Central memory CD8-positive, alpha-beta T cell (primary cell): ENCODE data around the gene TSC2.

ENCODE experiments used
- ATAC-seq: fragments of 150-1000 bp; cut with Tn5 transposase; replicated peaks from 2 replicates; pipeline ENCODE4 v1.10.0; 2022; ENCODE audit warnings: mild to moderate bottlenecking, moderate FRiP score, moderate number of reproducible peaks; ENCODE audit not compliant: poor library complexity, severe bottlenecking; ENCODE audit errors: extremely low read depth
- DNase-seq, 2 donors: peaks; one replicate each; pipeline ENCODE4 v3.0.0; 2021; ENCODE audit warnings: low spot score in 2 of 2
- H3K27ac Mint-ChIP-seq: one replicate; pipeline ENCODE4 v1.8.0; 2022; ENCODE audit warnings: low read depth, mild to moderate bottlenecking, moderate library complexity, mixed read lengths
- H3K27me3 Mint-ChIP-seq: one replicate; pipeline ENCODE4 v1.8.0; 2022; ENCODE audit warnings: mixed read lengths
- H3K36me3 Mint-ChIP-seq: one replicate; pipeline ENCODE4 v1.8.0; 2022; ENCODE audit warnings: mild to moderate bottlenecking, moderate library complexity, mixed read lengths; ENCODE audit not compliant: insufficient read depth
- H3K4me1 Mint-ChIP-seq: one replicate; pipeline ENCODE4 v1.8.0; 2022; ENCODE audit warnings: mixed read lengths
- H3K4me3 Mint-ChIP-seq: one replicate; pipeline ENCODE4 v1.8.0; 2022; ENCODE audit warnings: mild to moderate bottlenecking, moderate library complexity, mixed read lengths
- H3K9me3 Mint-ChIP-seq: one replicate; pipeline ENCODE4 v1.8.0; 2022; ENCODE audit warnings: mixed read lengths

TSC2 gene

DNA sequence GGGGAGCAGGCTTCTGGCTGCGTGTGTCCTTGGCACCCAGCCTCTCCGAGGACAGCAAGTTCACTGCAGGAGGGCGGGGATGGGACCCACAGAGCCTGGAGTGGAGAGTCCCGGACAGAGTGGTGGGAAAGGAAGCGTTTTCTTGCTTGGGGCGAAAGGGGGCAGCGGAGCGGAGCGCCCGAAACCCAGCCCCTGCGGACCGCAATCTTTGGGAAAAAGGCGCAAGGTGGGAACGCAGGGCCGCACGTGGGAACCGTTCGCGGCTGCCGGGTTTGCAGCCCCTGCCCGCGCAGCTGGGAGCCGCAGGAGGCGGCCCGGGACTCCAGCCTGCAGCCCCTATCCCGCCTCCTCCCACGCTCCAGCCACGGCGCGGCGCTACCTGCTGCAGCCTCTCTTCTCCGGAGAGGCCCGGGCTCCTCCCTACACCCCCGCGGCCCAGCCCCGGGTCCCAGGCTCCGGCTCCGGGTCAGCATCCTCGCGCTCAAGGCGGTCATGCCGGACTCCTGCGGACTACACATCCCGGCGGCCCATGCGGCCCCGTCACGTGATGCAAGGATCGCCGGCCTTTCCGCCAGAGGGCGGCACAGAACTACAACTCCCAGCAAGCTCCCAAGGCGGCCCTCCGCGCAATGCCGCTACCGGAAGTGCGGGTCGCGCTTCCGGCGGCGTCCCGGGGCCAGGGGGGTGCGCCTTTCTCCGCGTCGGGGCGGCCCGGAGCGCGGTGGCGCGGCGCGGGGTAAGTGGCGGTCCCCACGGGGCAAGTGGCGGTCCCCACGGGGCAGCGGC lies at the start of gene TSC2, which contains the start of gene NTHL1:
Gene TSC2 (plus strand): TSS at position 656 of the 786 bp plus-strand sequence. CDS start 631 bp downstream, outside the sequence.
Gene NTHL1 (minus strand): TSS at position 505 of the 786 bp plus-strand sequence. CDS start 11 bp downstream, at position 494.
- Mint-ChIP-seq H3K36me3 (peaks cover 16% of the 10 kb centered on the region), H3K27me3 (no peaks in the 10 kb centered on the region), H3K27ac (peak within 1 kb of the TSS; percentile 77), H3K9me3 (no peaks in the 10 kb centered on the region), H3K4me3 (peak within 1 kb of the TSS; percentile 88), H3K4me1 (peaks cover 24% of the 10 kb centered on the region)
- DNase-seq (peak; percentile 81 to 83), ATAC-seq (peak; percentile 97)

- Mint-ChIP-seq H3K9me3 (no peaks in the 10 kb centered on the region), H3K36me3 (peaks cover 13% of the 10 kb centered on the region), H3K27ac (no peak overlapping the region), H3K27me3 (no peaks in the 10 kb centered on the region), H3K4me3 (no peak overlapping the region), H3K4me1 (no peaks in the 10 kb centered on the region)
- DNase-seq = no peak
- no peak for ATAC-seq
These were observed 49.4 kb upstream of the TSC2 start for GRCh38 chr16:1998360-1998835.

- no peak overlapping the region for H3K27ac Mint-ChIP-seq
- no peaks in the 10 kb centered on the region for H3K4me1 Mint-ChIP-seq
- ATAC-seq (no peak), DNase-seq (no peak)
- no peaks in the 10 kb centered on the region for H3K27me3 Mint-ChIP-seq
- H3K9me3 Mint-ChIP-seq = no peaks in the 10 kb centered on the region
- H3K36me3 Mint-ChIP-seq = peaks cover 15% of the 10 kb centered on the region
- H3K4me3 Mint-ChIP-seq = no peak overlapping the region
These were observed 48.7 kb upstream of the TSC2 start for GRCh38 chr16:1998852-1999801.

DNA sequence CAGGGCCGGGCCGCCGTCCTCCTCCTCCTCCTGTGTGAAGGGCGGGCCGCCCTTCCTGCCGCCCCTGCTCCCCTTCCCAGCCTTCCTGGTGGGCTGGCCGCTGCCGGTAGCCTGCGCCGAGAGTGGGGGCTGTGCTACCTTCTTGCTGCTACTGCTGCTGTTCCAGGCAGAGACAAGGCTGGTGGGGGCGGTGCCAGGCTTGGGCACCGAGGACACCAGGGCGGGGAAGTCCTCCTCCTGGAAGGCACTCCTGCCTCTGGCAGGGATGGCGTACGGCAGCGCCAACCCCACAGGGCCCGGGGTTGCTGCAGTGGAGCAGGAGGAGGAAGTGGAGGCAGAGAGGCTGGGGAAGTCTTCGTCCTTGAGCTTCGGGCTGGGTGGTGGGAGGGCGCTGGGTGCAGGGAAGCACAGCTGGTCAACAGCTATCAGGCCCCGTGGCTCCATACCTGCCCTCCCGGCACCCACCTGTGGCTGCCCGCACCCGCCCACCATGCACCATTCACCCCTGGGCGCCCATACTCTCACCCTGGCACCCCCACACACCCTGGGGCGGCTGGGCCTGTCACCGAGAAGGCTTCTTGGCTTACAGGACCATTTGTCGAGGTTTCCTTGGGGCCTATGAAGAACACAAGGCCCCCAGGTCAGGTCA lies 47.8 kb upstream of the TSC2 start:
- no peak overlapping the region for H3K4me3 Mint-ChIP-seq
- no peaks in the 10 kb centered on the region for H3K9me3 Mint-ChIP-seq
- DNase-seq (no peak), ATAC-seq (no peak)
- no peaks in the 10 kb centered on the region for H3K27me3 Mint-ChIP-seq
- peaks cover 4% of the 10 kb centered on the region for H3K4me1 Mint-ChIP-seq
- H3K36me3 Mint-ChIP-seq = peaks cover 15% of the 10 kb centered on the region
- H3K27ac Mint-ChIP-seq = no peak overlapping the region

DNA sequence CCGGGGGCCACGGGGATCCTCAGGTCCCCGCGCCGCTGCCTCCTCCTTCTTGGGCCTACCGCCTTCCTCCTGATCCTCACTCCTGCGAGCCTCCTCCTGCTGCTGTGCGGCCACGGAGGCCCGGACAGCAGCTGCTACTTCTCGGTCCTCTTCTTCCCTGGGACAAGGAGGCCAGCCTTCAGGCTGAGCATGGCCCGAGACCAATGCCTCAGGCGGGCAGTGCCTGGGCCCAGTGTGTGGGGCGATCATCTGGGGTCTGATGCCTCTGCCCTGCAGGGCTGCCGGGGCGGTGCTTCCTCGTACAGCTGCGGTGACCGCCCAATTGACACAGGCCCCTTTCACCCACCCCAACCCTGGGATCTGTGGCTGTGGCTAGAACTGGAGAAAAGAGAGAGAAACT lies 46.8 kb upstream of the TSC2 start:
- peaks cover 13% of the 10 kb centered on the region for H3K4me1 Mint-ChIP-seq
- no peak overlapping the region for H3K27ac Mint-ChIP-seq
- H3K27me3 Mint-ChIP-seq = no peaks in the 10 kb centered on the region
- no peak overlapping the region for H3K4me3 Mint-ChIP-seq
- peaks cover 16% of the 10 kb centered on the region for H3K36me3 Mint-ChIP-seq
- DNase-seq (no peak), ATAC-seq (no peak)
- H3K9me3 Mint-ChIP-seq = no peaks in the 10 kb centered on the region

DNA sequence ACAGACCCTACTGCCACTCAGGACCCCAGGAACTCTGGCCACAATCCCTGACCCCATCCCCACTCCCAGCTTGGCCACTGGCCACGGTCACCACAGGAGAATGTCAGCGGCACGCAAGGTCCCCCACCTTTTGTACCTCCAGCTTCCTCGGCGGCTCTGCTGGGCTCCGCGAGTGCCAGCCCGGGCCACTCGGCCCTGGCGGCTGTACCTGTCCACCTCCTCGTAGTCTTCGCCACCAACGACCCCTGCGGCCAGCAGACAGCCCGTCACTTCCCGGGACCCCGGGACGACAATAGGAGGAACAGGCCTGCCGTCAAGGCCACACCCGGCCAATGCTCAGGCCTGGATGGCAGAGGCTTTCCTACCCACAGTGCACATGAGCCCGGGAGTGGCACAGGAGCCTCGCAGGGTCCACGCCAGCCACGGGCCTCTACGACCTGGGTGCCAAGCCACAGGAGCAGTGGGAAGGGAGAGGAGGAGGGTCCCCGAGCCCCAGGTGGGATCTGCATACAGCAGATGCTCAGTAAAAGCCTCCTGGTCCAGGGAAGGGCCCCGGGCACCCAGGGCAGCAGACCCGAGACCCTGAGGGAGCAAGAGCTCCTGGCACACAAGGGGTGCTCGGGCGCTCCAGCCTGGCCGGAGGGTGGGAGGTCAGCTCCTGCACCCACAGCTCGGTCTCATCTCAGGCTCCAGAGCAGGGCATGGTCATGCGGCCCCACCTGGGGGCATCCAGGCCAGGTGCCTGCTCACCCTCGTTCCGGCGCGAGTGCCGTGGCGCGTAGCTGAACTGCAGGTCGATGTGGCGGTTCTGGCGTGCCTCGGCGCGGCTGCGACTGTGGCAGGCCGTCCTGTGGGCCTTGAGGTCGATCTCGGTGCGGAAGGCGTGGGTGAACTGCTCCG lies 46.1 kb upstream of the TSC2 start:
- H3K4me3 Mint-ChIP-seq = no peak overlapping the region
- no peak for DNase-seq
- H3K36me3 Mint-ChIP-seq = peaks cover 16% of the 10 kb centered on the region
- no peak overlapping the region for H3K27ac Mint-ChIP-seq
- ATAC-seq = no peak
- H3K4me1 Mint-ChIP-seq = peaks cover 19% of the 10 kb centered on the region
- no peaks in the 10 kb centered on the region for H3K9me3 Mint-ChIP-seq
- H3K27me3 Mint-ChIP-seq = no peaks in the 10 kb centered on the region

DNA sequence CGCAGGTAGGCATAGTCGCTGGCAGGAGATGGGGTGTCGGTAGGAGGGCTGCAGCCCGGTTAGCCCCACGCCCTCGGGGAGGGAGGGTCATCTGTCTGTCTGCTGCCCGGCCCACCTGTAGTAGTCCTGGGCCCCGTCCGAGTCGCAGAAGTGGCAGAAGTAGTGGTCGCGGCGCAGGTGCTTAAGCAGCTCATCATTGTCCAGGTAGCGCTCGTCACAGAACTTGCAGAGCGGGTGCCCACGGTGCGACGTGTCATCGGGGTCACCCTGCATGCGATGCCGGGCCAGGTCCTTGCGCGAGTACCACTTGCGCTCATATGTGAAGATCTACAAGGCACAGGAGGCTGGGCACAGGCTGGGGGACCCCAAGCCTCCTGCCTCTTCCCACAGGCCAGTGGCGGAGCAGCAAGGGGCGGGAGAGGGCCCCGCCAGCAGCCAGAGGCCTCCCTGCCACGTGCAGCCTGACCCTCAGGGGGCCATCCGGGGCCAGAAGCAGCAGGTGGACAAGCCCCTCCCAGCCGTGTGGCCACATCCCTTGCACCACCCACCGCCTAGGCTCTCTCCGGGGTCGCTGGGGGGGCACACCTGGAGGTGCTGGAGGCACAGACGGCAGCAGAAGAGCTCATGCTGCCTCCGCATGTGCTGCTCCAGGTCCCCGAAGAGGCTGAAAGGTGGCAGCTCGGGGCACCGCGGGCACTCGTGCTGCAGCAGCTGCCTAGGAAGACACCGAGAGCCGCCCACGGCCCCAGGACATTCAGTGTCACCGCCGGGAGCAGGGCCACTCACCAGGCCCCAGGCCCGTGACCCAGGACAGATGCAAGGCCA lies 45.2 kb upstream of the TSC2 start:
- no peaks in the 10 kb centered on the region for H3K9me3 Mint-ChIP-seq
- H3K27me3 Mint-ChIP-seq = no peaks in the 10 kb centered on the region
- peaks cover 16% of the 10 kb centered on the region for H3K36me3 Mint-ChIP-seq
- H3K27ac Mint-ChIP-seq = no peak overlapping the region
- no peak for DNase-seq
- H3K4me1 Mint-ChIP-seq = peaks cover 29% of the 10 kb centered on the region
- no peak for ATAC-seq
- no peak overlapping the region for H3K4me3 Mint-ChIP-seq

DNA sequence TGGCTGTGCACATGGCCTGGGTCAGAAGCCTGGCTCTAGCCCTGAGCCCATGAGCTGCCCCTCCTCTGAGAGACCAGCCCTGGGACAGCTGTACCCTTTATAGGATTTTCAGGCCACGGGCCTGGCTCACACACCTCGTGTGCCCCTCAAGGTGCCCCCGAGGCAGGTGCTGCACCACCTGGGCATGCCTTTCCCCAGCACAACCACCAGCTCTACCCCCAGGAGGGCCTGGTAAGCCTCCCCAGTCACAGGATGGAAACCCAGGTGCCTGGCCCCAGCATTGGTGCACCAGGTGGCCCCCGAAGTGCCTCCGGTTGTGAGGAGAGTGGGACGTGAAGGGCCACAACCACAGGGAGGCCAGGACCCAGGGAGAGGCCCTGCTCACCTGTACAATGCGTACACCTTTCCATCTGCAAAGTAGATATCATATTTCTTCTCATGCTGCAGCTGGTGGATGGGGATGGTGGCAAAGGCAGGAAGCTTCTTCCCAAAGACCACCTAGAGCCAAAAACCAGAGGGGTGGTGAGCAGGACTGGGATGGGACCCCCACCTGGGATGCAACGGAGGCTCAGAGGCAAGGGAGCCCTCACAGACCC lies 44.5 kb upstream of the TSC2 start:
- DNase-seq = no peak
- no peak overlapping the region for H3K4me3 Mint-ChIP-seq
- H3K36me3 Mint-ChIP-seq = peaks cover 17% of the 10 kb centered on the region
- no peak overlapping the region for H3K27ac Mint-ChIP-seq
- peaks cover 36% of the 10 kb centered on the region for H3K4me1 Mint-ChIP-seq
- no peaks in the 10 kb centered on the region for H3K9me3 Mint-ChIP-seq
- no peak for ATAC-seq
- H3K27me3 Mint-ChIP-seq = no peaks in the 10 kb centered on the region

GRCh38 chr16:2003827-2004641 lies 43.8 kb upstream of the TSC2 start:
- no peak overlapping the region for H3K27ac Mint-ChIP-seq
- no peaks in the 10 kb centered on the region for H3K9me3 Mint-ChIP-seq
- H3K4me3 Mint-ChIP-seq = no peak overlapping the region
- H3K36me3 Mint-ChIP-seq = peaks cover 18% of the 10 kb centered on the region
- peak; percentile 73 to 77 for DNase-seq
- H3K27me3 Mint-ChIP-seq = no peaks in the 10 kb centered on the region
- H3K4me1 Mint-ChIP-seq = peaks cover 42% of the 10 kb centered on the region
- peak; percentile 75 for ATAC-seq

GRCh38 chr16:2004795-2005517 lies 42.8 kb upstream of the TSC2 start:
- H3K9me3 Mint-ChIP-seq = no peaks in the 10 kb centered on the region
- DNase-seq (no peak), ATAC-seq (no peak)
- no peaks in the 10 kb centered on the region for H3K27me3 Mint-ChIP-seq
- peaks cover 16% of the 10 kb centered on the region for H3K36me3 Mint-ChIP-seq
- H3K4me1 Mint-ChIP-seq = peaks cover 43% of the 10 kb centered on the region
- peak overlapping the region; percentile 23 for H3K4me3 Mint-ChIP-seq
- no peak overlapping the region for H3K27ac Mint-ChIP-seq
